KMS-11 (cell line): Measurements from ENCODE around the gene HDAC4.

ENCODE experiments used
- H2AFZ ChIP-seq: fragments of 200-600 bp; sonication (generic); 2 replicates; pipeline ENCODE4 v1.6.1; 2016; ENCODE audit warnings: antibody characterized with exemption, mixed run types, low read depth
- H3K27ac ChIP-seq: fragments of 200-600 bp; sonication (generic); 2 replicates; pipeline ENCODE4 v1.6.1; 2016; ENCODE audit warnings: mild to moderate bottlenecking, mixed run types
- H3K27me3 ChIP-seq: fragments of 200-600 bp; sonication (generic); 2 replicates; pipeline ENCODE4 v1.6.1; 2017; ENCODE audit warnings: mild to moderate bottlenecking, low read depth, mixed run types, moderate library complexity; ENCODE audit not compliant: insufficient read depth
- H3K36me3 ChIP-seq: fragments of 200-600 bp; sonication (generic); 2 replicates; pipeline ENCODE4 v1.6.1; 2017; ENCODE audit warnings: mild to moderate bottlenecking, mixed run types; ENCODE audit not compliant: insufficient read depth
- H3K4me1 ChIP-seq: fragments of 200-600 bp; sonication (generic); 2 replicates; pipeline ENCODE4 v1.6.1; 2016; ENCODE audit warnings: mild to moderate bottlenecking, low read depth, mixed run types; ENCODE audit not compliant: poor library complexity, severe bottlenecking
- H3K4me2 ChIP-seq: fragments of 200-600 bp; sonication (generic); 2 replicates; pipeline ENCODE4 v1.7.0; 2016; ENCODE audit warnings: mild to moderate bottlenecking, mixed run types
- H3K4me3 ChIP-seq: fragments of 200-600 bp; sonication (generic); IDR thresholded peaks from 2 replicates; pipeline ENCODE4 v1.6.1; 2017; ENCODE audit warnings: low read depth, low read length, mixed read lengths; ENCODE audit not compliant: insufficient read depth
- H3K79me2 ChIP-seq: fragments of 200-600 bp; sonication (generic); 2 replicates; pipeline ENCODE4 v1.6.1; 2016; ENCODE audit warnings: low read depth, mixed run types; ENCODE audit not compliant: insufficient read depth
- H3K9ac ChIP-seq: fragments of 200-600 bp; sonication (generic); 2 replicates; pipeline ENCODE4 v1.6.1; 2016; ENCODE audit warnings: mild to moderate bottlenecking, mixed run types
- H4K20me1 ChIP-seq: fragments of 200-600 bp; sonication (generic); 2 replicates; pipeline ENCODE4 v1.6.1; 2016; ENCODE audit warnings: mild to moderate bottlenecking, mixed run types; ENCODE audit not compliant: insufficient read depth
- CTCF ChIP-seq: fragments of 200-600 bp; sonication (generic); conservative IDR thresholded peaks from 2 replicates; pipeline ENCODE4 v1.6.1; 2017; ENCODE audit warnings: low read depth, mild to moderate bottlenecking, antibody characterized with exemption, low read length, moderate library complexity, mixed read lengths

Gene HDAC4

GRCh38 chr2:239287461-239287860 is 113.4 kb downstream of the HDAC4 start:
- TF ChIP-seq CTCF = no peak
- Histone ChIP-seq H3K4me1 (peaks cover 40% of the 10 kb centered on the region), H3K27me3 (no peaks in the 10 kb centered on the region), H3K79me2 (peaks cover 42% of the 10 kb centered on the region; the same call in 1 of the 2 replicates), H3K27ac (no peak overlapping the region), H4K20me1 (no peaks in the 10 kb centered on the region), H3K4me2 (no peak overlapping the region), H2AFZ (no peak overlapping the region), H3K9ac (no peak overlapping the region), H3K4me3 (no peak overlapping the region), H3K36me3 (no peaks in the 10 kb centered on the region)

- Histone ChIP-seq H4K20me1 (no peaks in the 10 kb centered on the region), H3K9ac (no peak overlapping the region), H3K4me2 (no peak overlapping the region), H3K79me2 (peaks cover 39% of the 10 kb centered on the region; the same call in 1 of the 2 replicates), H3K4me3 (no peak overlapping the region), H3K36me3 (no peaks in the 10 kb centered on the region), H2AFZ (no peak overlapping the region), H3K27me3 (no peaks in the 10 kb centered on the region), H3K4me1 (peaks cover 40% of the 10 kb centered on the region), H3K27ac (no peak overlapping the region)
- TF ChIP-seq CTCF = no peak
Observed at GRCh38 chr2:239286901-239287300, 113.9 kb downstream of the HDAC4 start.

- no peak overlapping the region for H3K9ac ChIP-seq
- no peaks in the 10 kb centered on the region for H3K36me3 ChIP-seq
- H3K27ac ChIP-seq = no peak overlapping the region
- H3K4me3 ChIP-seq = no peak overlapping the region
- H3K4me2 ChIP-seq = no peak overlapping the region
- no peaks in the 10 kb centered on the region for H3K27me3 ChIP-seq
- H4K20me1 ChIP-seq = no peaks in the 10 kb centered on the region
- peaks cover 30% of the 10 kb centered on the region; the same call in 1 of the 2 replicates for H3K79me2 ChIP-seq
- no peak for TF ChIP-seq CTCF
- H3K4me1 ChIP-seq = peaks cover 40% of the 10 kb centered on the region
- H2AFZ ChIP-seq = no peak overlapping the region
Observed at GRCh38 chr2:239285932-239286230, 114.9 kb downstream of the HDAC4 start.

GRCh38 chr2:239285071-239285931 is 115.5 kb downstream of the HDAC4 start:
- Histone ChIP-seq H3K4me3 (no peak overlapping the region), H4K20me1 (no peaks in the 10 kb centered on the region), H3K27me3 (no peaks in the 10 kb centered on the region), H3K4me1 (peaks cover 35% of the 10 kb centered on the region), H3K9ac (no peak overlapping the region), H3K4me2 (no peak overlapping the region), H3K79me2 (peaks cover 24% of the 10 kb centered on the region; the same call in 1 of the 2 replicates), H3K27ac (no peak overlapping the region), H2AFZ (no peak overlapping the region), H3K36me3 (no peaks in the 10 kb centered on the region)
- TF ChIP-seq CTCF = no peak
